Measurements from ENCODE around the gene PCMT1. TPM values are rescaled to one million over a fixed set of nuclear protein-coding genes. Genes with fewer than 3 reads are reported as not detected.

Gene PCMT1
- total and polyA plus RNA-seq, 2 of the 13 experiments (the other 11 are each of a cell fraction or from before 2014, with no cell fraction given): 112 to 169 TPM

- TF ChIP-seq ZNF576 (CRISPR knock-in tag; IDR thresholded peaks at IDR 0.05): no peak
- peak; percentile 98 for TF ChIP-seq SMAD1 (CRISPR knock-in tag; IDR thresholded peaks at IDR 0.05; ENCODE audit: borderline replicate concordance, low read depth)
- TF ChIP-seq CEBPB (IDR thresholded peaks at IDR 0.05; ENCODE audit: borderline replicate concordance, low read depth, low read length): no peak
- peak; percentile 95; the same call in 1 of the 2 replicates for TF ChIP-seq NFKB2 (CRISPR knock-in tag; IDR thresholded peaks at IDR 0.05; ENCODE audit: borderline replicate concordance)
- peak; percentile 98 for TF ChIP-seq CBFB (CRISPR knock-in tag; IDR thresholded peaks at IDR 0.05)
- peak; percentile 54; the same call in 1 of the 2 replicates for TF ChIP-seq NFATC3 (CRISPR knock-in tag; IDR thresholded peaks at IDR 0.05)
- peak; percentile 66; the same call in 1 of the 2 replicates for TF ChIP-seq NFIB (CRISPR knock-in tag; IDR thresholded peaks at IDR 0.05; ENCODE audit: borderline replicate concordance)
- peak; percentile 90 for TF ChIP-seq AHR (CRISPR knock-in tag; IDR thresholded peaks at IDR 0.05)
- TF ChIP-seq RAD51 (IDR thresholded peaks at IDR 0.05; ENCODE audit: borderline replicate concordance): no peak
- peak; percentile 60 for TF ChIP-seq ZNF83 (CRISPR knock-in tag; IDR thresholded peaks at IDR 0.05; ENCODE audit: borderline replicate concordance)
- TF ChIP-seq HCFC1 (IDR thresholded peaks at IDR 0.05; ENCODE audit: low read depth, low read length): no peak; the same call in 1 of the 2 replicates
- TF ChIP-seq ZNF317 (CRISPR knock-in tag; IDR thresholded peaks at IDR 0.05): peak; percentile 78; the same call in 1 of the 2 replicates
- no peak for TF ChIP-seq ZNF644 (CRISPR knock-in tag; IDR thresholded peaks at IDR 0.05; ENCODE audit: low read depth)
- TF ChIP-seq ZNF124 (CRISPR knock-in tag; IDR thresholded peaks at IDR 0.05): peak; percentile 59; the same call in 1 of the 2 replicates
- TF ChIP-seq ZNF230 (CRISPR knock-in tag; IDR thresholded peaks at IDR 0.05): peak; percentile 98
- 0 out of 2 replicates have a peak, but pooled peaks have one; percentile 61 for TF ChIP-seq GLMP (CRISPR knock-in tag; IDR thresholded peaks at IDR 0.05; ENCODE audit: borderline replicate concordance)
- TF ChIP-seq ZNF761 (CRISPR knock-in tag; conservative IDR thresholded peaks at IDR 0.05): peak; percentile 98
- no peak; the same call in 1 of the 2 replicates for TF ChIP-seq SNAPC5 (CRISPR knock-in tag; IDR thresholded peaks at IDR 0.05; ENCODE audit: borderline replicate concordance)
- TF ChIP-seq NONO (IDR thresholded peaks at IDR 0.05): no peak
- peak; percentile 99 for TF ChIP-seq NONO (CRISPR knock-in tag; conservative IDR thresholded peaks at IDR 0.05)
- peak; percentile 80 for TF ChIP-seq SRSF4 (IDR thresholded peaks at IDR 0.05; ENCODE audit: low read depth, low read length, poor library complexity, severe bottlenecking)
- TF ChIP-seq ZBTB26 (CRISPR knock-in tag; IDR thresholded peaks at IDR 0.05; ENCODE audit: borderline replicate concordance): peak; percentile 84
- peak; percentile 24 for TF ChIP-seq NFYB (CRISPR knock-in tag; IDR thresholded peaks at IDR 0.05)
- TF ChIP-seq NCOR1 (IDR thresholded peaks at IDR 0.05; ENCODE audit: borderline replicate concordance, low read length): no peak
- TF ChIP-seq ZMYM3 (CRISPR knock-in tag; IDR thresholded peaks at IDR 0.05): peak; percentile 60; the same call in 1 of the 2 replicates
- TF ChIP-seq ZBTB2 (CRISPR knock-in tag; IDR thresholded peaks at IDR 0.05; ENCODE audit: low read depth): peak; percentile 92
Observed at GRCh38 chr6:149717588-149718458, 31.7 kb upstream of the PCMT1 start, which contains the start of gene LATS1 (continued).
